NCI-H460 (cell line): Measurements from ENCODE around the gene MAP3K5. TPM values are rescaled to one million over a fixed set of nuclear protein-coding genes. Genes with fewer than 3 reads are reported as not detected.

ENCODE experiments used
- DNase-seq: peaks from one replicate; pipeline ENCODE4 v3.0.0-alpha.2; 2016; ENCODE audit warnings: low read depth; ENCODE audit errors: extremely low read depth
- total RNA-seq: library from RNA; depleted of rRNA; stranded (reverse); fragments of >200 nt; shearing (Covaris generic); gene quantifications from 2 replicates; pipeline ENCODE4 v1.2.3, GENCODE V29; 2014

The MAP3K5 gene
- total RNA-seq, 1 experiment from 2014 or later: 6.8 TPM

DNA sequence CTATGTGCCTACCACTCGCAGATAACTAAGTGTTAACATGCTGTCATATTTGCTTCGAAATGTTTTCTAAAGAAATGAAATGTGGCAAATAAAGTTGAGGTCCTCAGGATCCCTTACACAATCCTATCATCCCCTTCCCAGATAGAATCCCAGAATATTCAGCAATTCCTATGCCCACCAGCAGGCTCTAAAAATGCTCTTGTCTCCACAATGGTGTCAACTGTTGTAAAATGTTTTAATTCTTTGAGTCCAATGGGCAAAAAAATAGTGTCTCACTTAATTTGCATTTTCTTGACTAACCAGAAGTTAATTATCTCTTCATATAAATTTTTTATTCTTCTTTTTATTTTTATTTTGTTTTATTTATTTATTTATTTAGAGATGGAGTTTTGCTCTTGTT lies 138.2 kb downstream of the MAP3K5 start:
- no peak for DNase-seq

DNA sequence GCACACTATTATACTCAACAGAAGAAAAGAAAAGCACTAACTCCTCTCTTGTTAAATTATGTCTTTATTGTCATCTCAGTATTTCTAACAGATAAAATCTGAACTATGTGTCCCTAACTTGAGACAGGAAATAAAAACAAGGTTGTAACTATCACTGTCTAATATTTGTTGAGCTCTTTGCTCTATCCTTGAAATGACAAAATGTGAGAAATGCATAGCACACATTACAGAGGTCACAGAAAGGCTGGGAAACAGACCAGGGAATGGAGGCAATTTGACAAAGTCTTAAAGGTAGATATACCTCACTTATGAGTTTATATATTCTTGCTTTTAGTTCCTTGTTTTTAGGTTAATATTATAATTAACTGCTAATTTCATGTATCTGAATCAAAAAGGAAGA lies 139.6 kb downstream of the MAP3K5 start:
- no peak for DNase-seq

DNA sequence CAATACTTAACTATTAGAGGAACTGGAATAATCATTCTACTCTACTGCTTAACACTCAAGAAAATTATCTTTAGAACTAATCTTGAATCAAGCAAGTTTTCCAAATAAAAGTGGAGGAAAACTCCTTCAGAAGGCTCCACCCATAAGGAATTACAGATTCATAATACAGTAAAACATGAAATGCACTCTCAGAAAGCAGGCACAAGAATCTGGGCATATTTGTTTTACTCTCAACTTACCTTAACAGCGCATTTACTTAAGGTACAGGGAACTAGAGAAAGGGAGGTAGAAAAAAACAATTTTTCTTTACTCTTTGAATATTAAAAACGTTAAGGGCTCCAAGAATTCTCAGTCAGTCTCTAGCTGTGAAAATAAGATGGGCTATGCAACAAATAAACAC lies 140.3 kb downstream of the MAP3K5 start:
- no peak for DNase-seq

DNA sequence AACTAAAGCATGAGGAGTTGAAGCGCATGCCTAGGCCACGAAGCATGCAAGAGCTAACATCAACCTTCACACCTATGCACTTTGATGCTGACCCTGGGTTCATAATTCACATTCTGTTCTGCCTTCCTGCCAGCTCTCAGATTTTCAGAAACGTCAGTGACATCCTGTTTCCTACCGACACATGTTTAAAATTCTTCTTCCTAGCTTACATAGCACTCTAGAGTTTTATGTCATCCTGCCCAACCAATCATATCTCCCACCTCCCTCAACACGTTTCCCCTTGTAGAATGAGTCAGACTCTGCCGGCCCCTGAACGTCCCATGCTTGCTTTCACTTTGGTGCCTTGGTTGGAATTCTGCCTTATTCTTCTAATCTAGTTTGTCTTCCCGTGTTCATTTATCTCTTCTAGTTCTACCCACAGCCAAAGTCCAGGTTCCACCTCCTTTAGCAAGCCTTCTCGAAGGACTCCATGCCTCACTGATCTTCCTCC lies 144.9 kb downstream of the MAP3K5 start:
- DNase-seq: no peak

DNA sequence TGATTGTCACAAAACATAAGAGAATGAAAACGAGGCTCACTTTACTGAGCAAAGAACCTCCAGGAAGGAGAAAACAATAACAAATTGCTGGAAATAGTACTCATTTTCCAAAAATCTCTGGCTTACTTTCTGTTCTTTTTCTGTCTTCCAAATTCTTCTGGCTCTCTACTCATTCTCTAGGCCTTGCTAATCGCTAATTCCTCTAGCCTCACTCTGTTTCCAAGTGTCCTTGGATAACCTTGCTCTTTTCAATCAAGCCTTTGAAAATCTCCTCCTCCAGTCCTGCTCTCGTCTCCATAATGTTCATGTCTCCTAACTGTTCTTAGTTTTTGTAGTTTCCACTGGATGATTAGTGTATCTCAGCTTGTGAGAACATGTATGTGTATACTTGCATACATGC lies 145.9 kb downstream of the MAP3K5 start:
- DNase-seq: no peak

- no peak for DNase-seq
These were observed 147.7 kb downstream of the MAP3K5 start for GRCh38 chr6:136644597-136644952.

DNA sequence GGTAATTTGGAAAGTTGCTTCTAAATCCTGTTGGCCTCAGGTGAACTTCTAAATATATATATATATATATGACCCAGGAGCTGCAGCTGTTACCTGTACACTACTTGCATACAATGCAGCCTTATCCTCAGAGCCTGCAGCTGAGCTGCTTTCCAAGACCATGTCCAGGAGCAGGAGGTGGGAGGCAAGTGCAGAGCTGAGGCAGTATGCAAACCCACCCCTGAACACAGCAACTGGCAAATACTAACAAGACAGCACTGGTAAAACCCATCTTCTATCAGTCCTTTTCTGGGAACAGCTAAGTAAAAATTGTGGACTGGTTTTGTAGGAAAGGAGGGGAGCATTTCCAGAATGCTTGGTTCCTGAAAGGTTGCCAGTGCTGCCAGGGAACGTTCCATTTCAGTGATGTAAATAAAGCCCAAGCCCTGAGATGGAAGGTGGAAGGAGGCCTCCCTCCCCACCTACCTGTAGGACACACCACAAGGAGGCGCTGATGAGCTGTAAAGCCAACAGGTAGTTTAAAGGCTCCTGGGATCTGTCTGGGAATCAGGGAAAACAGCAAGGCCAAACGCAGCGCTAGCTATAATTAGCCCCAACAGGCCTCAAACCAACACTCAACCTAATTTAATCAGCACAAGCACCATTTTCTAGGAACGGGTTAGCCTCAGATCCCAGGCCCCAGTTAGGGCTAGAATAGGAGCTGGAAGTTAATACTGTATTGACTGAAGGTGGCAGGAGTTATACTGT lies 148.3 kb downstream of the MAP3K5 start:
- DNase-seq: peak; percentile 69

GRCh38 chr6:136641873-136642465 lies 150.3 kb downstream of the MAP3K5 start:
- no peak for DNase-seq

DNA sequence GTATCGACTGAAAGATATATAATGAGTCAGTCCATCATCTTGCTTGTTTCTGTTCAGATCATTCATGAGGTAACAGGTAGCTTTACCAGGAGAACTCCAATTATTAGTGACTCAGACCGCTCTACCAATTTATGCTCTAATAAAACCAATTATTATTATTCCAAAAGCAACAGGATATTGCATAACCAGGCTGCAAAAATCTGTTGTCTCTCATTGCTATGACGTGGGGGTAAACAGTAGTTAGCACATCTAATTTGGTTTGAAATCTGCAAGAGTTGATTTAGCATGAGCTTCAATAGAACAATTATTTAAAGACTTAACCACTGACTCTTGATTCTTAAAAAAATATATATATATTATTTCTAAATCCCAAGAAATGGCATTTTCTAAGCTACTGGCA lies 151.1 kb downstream of the MAP3K5 start:
- DNase-seq: no peak

- no peak for DNase-seq
These were observed 152.0 kb downstream of the MAP3K5 start for GRCh38 chr6:136640132-136640915.

GRCh38 chr6:136639702-136640101 lies 152.6 kb downstream of the MAP3K5 start:
- DNase-seq: no peak

DNA sequence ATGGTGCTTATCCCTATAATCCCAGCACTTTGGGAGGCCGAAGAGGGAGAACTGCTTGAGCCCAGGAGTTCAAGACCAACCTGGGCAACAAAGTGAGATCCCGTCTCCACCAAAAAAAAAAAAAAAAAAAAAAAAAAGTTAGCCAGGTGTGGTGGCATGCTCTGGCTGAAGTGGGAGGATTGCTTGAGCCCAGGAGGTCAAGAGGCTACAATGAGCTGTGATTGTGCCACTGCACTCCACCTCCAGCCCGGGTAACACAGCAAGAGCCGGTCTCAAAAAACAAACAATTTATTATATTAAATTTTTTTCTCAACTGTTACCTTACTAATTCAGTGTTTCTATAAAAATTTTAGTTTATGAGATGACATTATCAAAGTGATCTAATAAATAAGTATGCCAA lies 156.7 kb downstream of the MAP3K5 start:
- no peak for DNase-seq

- DNase-seq: no peak
These were observed 158.9 kb downstream of the MAP3K5 start for GRCh38 chr6:136633355-136633754.

DNA sequence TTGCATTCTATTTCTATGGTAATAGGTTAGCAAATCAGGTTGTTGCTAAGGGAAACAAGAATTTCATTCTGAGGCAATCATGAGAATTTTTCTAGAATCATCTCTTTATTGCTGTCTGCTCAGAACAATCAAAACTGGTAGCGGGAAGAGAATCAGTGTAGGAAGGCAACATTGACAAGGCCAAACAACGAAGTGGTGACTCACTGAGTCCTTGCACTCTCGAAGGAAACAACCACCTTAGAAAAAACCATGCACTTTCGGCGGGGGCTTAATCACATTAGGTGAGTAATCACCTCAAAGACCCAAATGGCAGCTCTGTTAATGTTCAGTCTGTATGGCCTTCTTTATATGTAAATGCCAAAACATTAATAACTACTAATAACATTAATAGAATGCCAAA lies 163.3 kb downstream of the MAP3K5 start:
- DNase-seq: no peak

DNA sequence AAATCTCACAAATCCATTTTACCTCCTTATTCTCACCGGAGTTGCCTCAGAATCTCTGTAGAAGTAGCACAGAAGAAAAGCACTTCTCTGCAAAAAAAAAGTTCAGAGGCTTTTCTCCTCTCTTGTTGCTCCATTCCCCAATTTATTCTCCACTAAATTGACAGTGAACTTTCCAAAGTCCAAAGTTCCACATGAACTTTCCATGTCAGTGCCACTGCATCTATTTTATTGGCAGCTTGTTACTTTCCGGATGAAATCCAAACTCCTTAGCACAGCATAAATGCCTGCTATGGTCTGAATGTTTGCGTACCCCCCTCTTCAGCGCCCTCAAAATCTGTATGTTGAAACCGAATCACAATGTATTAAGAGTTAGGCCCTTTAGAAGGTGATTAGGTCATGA lies 165.1 kb downstream of the MAP3K5 start:
- no peak for DNase-seq

- no peak for DNase-seq
These were observed 167.0 kb downstream of the MAP3K5 start for GRCh38 chr6:136625293-136625692.

DNA sequence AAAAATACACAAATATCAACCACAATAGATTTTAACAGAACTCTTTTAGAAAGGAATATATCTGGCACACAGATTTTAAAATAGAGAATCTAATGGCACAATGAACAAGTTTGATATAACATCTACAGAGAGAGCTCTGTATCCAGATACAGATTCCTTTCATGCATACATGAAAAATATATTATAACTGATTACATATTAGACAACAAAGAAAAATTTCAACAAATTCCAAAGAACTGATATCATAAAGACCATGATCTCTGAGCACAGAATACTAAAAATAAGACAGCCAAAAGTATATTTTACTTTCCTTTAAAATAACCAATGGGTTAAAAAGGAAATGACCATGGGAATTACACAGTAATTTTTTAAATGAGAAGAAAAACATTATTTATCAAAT lies 167.9 kb downstream of the MAP3K5 start:
- DNase-seq: no peak

DNA sequence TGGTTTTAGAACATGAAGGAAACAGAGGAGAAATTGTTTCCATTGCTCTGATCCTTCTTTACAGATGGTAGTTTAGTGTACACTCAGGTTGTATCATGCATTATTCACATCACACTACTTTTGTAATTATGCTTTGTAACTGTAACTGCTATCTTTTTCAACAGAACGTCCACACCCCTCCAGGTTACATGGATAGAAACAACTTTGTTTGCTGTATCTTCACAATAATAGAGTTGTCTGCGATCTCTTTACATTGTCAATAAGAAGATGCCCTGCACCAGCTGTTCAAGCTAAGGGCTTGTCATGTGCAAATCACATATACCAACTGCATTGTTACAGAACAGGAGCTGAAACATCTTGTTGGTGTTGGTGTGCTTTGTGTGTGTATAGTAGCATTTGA lies 174.2 kb downstream of the MAP3K5 start:
- DNase-seq: no peak

DNA sequence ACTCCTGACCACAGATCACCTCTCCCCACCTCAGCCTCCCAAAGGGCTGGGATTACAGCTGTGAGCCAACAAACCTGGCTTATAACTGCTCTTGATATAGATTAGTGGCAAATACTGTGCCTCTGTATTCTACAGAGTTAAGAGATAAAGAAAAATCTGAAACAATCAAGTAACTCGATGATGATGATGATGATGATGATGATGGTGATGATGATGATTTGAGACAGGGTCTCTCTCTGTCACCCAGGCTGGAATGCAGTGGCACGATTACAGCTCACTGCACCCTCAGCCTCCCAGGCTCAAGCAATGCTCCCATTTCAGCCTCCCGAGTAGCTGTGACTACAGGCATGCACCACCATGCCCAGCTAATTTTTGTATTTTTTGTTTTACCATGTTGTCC lies 175.8 kb downstream of the MAP3K5 start:
- no peak for DNase-seq

GRCh38 chr6:136614994-136615393 lies 177.3 kb downstream of the MAP3K5 start:
- no peak for DNase-seq

GRCh38 chr6:136614350-136614749 lies 177.9 kb downstream of the MAP3K5 start:
- DNase-seq: no peak

DNA sequence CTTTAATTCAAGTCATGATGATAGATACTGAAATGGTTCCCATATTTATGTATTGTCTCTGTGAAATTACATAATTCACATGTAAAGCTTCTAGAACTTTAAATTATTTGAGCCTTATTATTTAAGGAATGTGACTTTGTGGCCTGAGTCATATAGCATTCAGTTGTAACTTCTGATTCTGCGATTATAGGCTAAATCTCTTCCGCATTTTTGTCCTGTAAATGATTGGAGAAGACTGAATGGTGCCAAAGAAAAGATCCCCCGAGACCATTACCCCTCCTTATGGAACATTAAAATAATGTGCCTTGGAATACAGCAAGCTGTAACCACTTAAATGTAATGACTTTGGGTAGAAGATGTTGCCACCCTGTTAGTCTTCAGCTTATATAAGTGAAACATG lies 178.8 kb downstream of the MAP3K5 start:
- DNase-seq: peak; percentile 54
